Thyroid gland (tissue), 4 donors: ENCODE measurements around the gene MKNK2. TPM values are rescaled to one million over a fixed set of nuclear protein-coding genes. Genes with fewer than 3 reads are reported as not detected.
A peak's percentile ranks its signal among the peaks of the same experiment; 100 is the strongest.

Source experiments
- DNase-seq, 2 donors: peaks; one replicate each; pipeline ENCODE4 v3.0.0-alpha.2; 2019
- H3K27ac ChIP-seq, 3 donors: fragments of 200-600 bp; sonication (generic); 1 replicate in 2 of 3; 2 replicates in 1 of 3; pipeline ENCODE4 v1.5.1; 2016 to 2019; ENCODE audit warnings: mild to moderate bottlenecking in 1 of 3, moderate library complexity in 1 of 3
- H3K27me3 ChIP-seq: fragments of 200-600 bp; sonication (generic); one replicate; pipeline ENCODE4 v1.5.1; 2019
- H3K36me3 ChIP-seq, 2 donors: fragments of 200-600 bp; sonication (generic); one replicate each; pipeline ENCODE4 v1.5.1; 2016 to 2019
- H3K4me1 ChIP-seq, 2 donors: fragments of 200-600 bp; sonication (generic); one replicate each; pipeline ENCODE4 v1.5.1; 2017 to 2019
- H3K4me3 ChIP-seq, 3 donors: fragments of 200-600 bp; sonication (generic); replicated peaks in 1 of 3; 1 replicate in 2 of 3; 2 replicates in 1 of 3; pipeline ENCODE4 v1.5.1; 2016; ENCODE audit warnings: mild to moderate bottlenecking in 1 of 3
- H3K9me3 ChIP-seq: fragments of 200-600 bp; sonication (generic); one replicate; pipeline ENCODE4 v1.5.1; 2017
- POLR2A ChIP-seq, 2 donors: fragments of 450-650 bp; IDR thresholded peaks; one replicate each; pipeline ENCODE4 v1.6.1; 2017; ENCODE audit warnings: antibody characterized with exemption in 2 of 2, mild to moderate bottlenecking in 2 of 2, moderate library complexity in 1 of 2
- WGBS, 2 donors: methylation state at CpG; one replicate each; pipeline ENCODE4 v1.1.5; 2017; 5-methylcytosine and 5-hydroxymethylcytosine counted together
- intact Hi-C: fragments of 100-400 bp; cut with DNase I; formaldehyde crosslinking; loops from one replicate; pipeline ENCODE4 v1.15.1; 2023
- total RNA-seq, 4 donors: library from RNA; depleted of rRNA; stranded (reverse); fragments of >200 nt; gene quantifications; one replicate each; pipeline ENCODE4 v1.2.3, GENCODE V29; 2016
- TF ChIP-seq, protein P1 (sequence below), 6 experiments: fragments of 200-600 bp in 3 of 6; fragments of 450-650 bp in 3 of 6; sonication (generic) in 3 of 6; IDR thresholded peaks; one replicate each; pipeline ENCODE4 v1.5.1; 2016 to 2019; ENCODE audit warnings: antibody characterized with exemption in 6 of 6, mild to moderate bottlenecking in 2 of 6, inconsistent platforms in 1 of 6, moderate library complexity in 1 of 6

Gene MKNK2
- total RNA-seq, 4 donors from 2014 or later, result 106 to 161 (median 123) TPM

DNA sequence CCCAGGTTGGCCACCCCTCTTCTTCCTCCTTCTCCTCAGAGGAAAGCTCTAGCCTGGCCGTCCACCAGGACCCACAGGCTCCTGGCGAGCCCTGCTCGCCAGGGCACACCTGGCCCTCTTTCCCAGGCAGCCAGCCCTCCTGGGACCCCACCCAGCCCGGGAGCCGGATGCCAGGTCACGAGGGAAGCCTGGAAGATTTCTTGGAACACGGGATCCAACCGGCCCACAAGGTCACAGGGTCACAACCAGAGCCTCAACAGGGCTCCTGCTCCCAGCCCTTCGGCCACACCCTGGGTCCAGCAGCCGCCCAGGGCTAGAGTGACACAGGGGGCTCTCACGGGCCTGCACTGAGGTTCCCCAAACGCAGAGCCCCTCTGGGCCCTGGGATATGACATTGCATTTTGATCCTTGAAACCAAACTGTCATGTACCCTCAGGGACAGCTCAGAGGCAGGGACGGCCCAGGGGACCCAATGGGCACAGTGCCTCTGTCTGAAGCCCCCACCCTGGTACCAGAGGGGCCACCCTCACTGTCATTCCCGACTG, 5.5 kb downstream of the MKNK2 start:
- H3K27ac ChIP-seq, result peak overlapping the region in 2 of 3 donors; percentile 67 to 100
- no peak overlapping the region for H3K4me3 ChIP-seq
- 72 to 81% methylated on average over 11 to 12 of the region's 14 CpGs for WGBS, 2 donors
- peaks cover 44 to 51% of the 10 kb centered on the region in 2 donors for H3K36me3 ChIP-seq
- H3K4me1 ChIP-seq, result peaks cover 71 to 90% of the 10 kb centered on the region in 2 donors
- no peaks in the 10 kb centered on the region for H3K27me3 ChIP-seq
- no peak for DNase-seq
- no peak for TF ChIP-seq POLR2A (IDR thresholded peaks at IDR 0.05)
- TF ChIP-seq, protein P1, sequence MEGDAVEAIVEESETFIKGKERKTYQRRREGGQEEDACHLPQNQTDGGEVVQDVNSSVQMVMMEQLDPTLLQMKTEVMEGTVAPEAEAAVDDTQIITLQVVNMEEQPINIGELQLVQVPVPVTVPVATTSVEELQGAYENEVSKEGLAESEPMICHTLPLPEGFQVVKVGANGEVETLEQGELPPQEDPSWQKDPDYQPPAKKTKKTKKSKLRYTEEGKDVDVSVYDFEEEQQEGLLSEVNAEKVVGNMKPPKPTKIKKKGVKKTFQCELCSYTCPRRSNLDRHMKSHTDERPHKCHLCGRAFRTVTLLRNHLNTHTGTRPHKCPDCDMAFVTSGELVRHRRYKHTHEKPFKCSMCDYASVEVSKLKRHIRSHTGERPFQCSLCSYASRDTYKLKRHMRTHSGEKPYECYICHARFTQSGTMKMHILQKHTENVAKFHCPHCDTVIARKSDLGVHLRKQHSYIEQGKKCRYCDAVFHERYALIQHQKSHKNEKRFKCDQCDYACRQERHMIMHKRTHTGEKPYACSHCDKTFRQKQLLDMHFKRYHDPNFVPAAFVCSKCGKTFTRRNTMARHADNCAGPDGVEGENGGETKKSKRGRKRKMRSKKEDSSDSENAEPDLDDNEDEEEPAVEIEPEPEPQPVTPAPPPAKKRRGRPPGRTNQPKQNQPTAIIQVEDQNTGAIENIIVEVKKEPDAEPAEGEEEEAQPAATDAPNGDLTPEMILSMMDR (IDR thresholded peaks at IDR 0.05), result no peak
- no peaks in the 10 kb centered on the region for H3K9me3 ChIP-seq
- intact Hi-C loops, result no loop called here

DNA sequence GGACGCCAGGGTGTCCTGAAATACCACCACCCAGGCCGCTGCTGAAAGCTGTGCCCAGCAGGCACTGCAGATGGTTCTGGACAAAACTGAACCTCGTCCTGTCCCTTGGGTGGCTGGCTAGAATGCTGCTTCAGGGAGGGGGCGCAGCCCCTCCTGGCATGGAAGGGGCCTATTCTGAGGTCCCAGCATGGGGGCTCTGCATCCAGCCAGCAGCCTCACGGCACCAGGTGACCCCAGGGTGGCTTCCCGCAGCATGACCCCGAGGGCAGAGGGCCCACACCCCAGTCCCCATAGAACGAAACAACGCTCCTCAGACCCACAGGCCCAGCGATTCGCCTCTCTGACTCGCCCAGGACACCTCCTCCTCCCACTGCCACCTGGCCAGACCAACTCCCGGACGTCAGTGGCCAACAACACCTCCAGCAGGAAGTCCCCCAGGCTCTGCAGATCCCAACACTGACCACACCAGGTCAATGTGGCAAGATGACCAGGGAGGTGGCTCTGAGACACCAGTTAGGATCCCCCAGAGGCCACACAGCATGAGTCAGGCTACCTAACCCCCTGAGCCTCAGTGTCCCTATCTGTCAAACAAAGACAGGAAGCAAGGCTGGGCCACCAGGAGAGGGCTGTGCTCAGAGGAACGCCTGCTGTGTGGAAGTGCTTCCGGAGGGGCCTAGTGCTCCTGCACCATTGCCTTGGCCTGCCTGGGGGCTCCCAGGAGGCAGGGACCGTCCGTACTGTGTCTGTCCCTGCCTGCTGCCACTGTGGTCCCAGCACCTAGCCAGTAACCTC, 6.1 kb downstream of the MKNK2 start:
- no peaks in the 10 kb centered on the region for H3K27me3 ChIP-seq
- peaks cover 50 to 58% of the 10 kb centered on the region in 2 donors for H3K36me3 ChIP-seq
- peaks cover 72 to 91% of the 10 kb centered on the region in 2 donors for H3K4me1 ChIP-seq
- peak overlapping the region in 2 of 3 donors; percentile 67 to 100 for H3K27ac ChIP-seq
- TF ChIP-seq, protein P1 (IDR thresholded peaks at IDR 0.05), result no peak
- no peak for TF ChIP-seq POLR2A (IDR thresholded peaks at IDR 0.05)
- H3K4me3 ChIP-seq, result no peak overlapping the region
- DNase-seq, result no peak
- WGBS, 2 donors, result 84 to 93% methylated on average over 11 to 12 of the region's 18 CpGs
- H3K9me3 ChIP-seq, result no peaks in the 10 kb centered on the region
- intact Hi-C loops, result no loop called here

DNA sequence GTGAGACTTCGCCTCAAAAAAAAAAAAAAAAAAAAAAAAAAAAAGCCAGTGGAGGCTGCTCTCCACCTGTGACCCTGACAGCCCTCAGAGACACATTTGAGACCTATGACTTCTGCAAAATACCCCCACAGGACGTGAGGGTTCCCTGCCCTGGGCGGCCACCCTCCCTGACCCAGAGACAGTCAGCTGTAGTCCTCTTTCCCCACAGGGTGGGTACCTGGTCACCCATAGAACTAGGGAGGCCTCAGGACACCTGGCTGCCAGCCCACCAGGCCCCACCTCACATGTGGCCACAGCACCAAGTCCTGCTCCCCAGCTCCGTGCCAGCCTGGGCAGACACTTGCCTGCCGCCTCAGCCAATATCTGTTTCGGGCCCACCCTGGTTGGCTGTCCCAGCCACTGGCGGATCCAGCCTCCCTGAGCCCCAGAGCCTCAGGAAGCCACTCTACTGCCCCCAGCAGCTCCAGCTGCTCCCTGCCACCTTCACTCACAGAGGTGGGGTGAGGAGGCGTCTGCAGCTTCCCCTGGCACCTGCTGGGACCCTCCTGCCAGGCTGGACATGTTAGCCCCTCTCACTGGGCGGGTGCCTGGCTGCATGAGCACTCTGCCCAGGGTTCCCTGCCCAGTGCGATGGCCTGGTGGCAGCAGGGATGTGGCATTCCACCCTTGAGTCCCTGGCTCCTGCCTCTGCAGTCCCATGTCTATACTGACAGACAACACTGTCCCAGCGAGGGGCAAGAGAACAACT, 6.9 kb downstream of the MKNK2 start:
- H3K9me3 ChIP-seq, result no peaks in the 10 kb centered on the region
- 87 to 92% methylated on average over 6 to 9 of the region's 11 CpGs for WGBS, 2 donors
- peaks cover 67 to 86% of the 10 kb centered on the region in 2 donors for H3K4me1 ChIP-seq
- TF ChIP-seq POLR2A (IDR thresholded peaks at IDR 0.05), result no peak
- TF ChIP-seq, protein P1 (IDR thresholded peaks at IDR 0.05), result no peak
- no peak overlapping the region for H3K4me3 ChIP-seq
- H3K27ac ChIP-seq, result peak overlapping the region in 2 of 3 donors; percentile 67 to 100
- no peak for DNase-seq
- intact Hi-C loops, result no loop called here
- peaks cover 58 to 65% of the 10 kb centered on the region in 2 donors for H3K36me3 ChIP-seq
- H3K27me3 ChIP-seq, result no peaks in the 10 kb centered on the region

DNA sequence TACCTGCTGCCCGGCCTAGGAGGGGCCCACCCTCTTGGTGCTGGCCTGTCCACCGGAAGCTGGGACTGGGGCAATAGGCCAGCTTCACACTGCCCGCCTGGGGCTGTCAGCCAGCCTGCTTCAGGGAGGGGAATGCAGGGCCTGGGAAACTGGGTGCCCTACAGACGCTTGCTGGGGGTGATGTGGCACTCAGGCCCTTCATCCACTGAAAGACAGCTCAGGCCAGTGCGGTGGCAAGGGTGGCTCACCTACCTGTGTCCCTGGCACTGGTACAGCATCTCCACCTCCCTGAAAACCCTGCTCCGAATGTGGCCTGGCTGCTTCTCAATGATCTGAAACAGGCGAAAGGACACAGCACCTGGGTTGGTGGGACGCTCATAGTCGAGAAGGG, 7.8 kb downstream of the MKNK2 start:
- Histone ChIP-seq H3K4me1 (peaks cover 58 to 79% of the 10 kb centered on the region in 2 donors), H3K36me3 (peaks cover 66 to 67% of the 10 kb centered on the region in 2 donors), H3K9me3 (no peaks in the 10 kb centered on the region), H3K4me3 (no peak overlapping the region), H3K27ac (peak overlapping the region; percentile 55 to 100 (median 85)), H3K27me3 (no peaks in the 10 kb centered on the region)
- intact Hi-C loops, result no loop called here
- TF ChIP-seq, protein P1 (IDR thresholded peaks at IDR 0.05), result no peak
- no peak for TF ChIP-seq POLR2A (IDR thresholded peaks at IDR 0.05)
- peak in 1 of 2 donors; percentile 26 for DNase-seq
- 69 to 77% methylated on average over 8 of the region's 9 CpGs for WGBS, 2 donors
